Chondrocyte (in vitro differentiated cells): ENCODE results near the gene MS4A6A. TPM values are rescaled to one million over a fixed set of nuclear protein-coding genes. Genes with fewer than 3 reads are reported as not detected.
"Not testable (repeated sequence)": the region's sequence is repeated elsewhere in the genome, so short reads cannot be mapped to it uniquely, and the experiment has no call there.

ENCODE experiments used
- DNase-seq: peaks from one replicate; pipeline ENCODE4 v3.0.0; 2021; ENCODE audit warnings: mixed read lengths, low spot score
- H3K27ac Mint-ChIP-seq: one replicate; pipeline ENCODE4 v1.8.0; 2021; ENCODE audit warnings: mild to moderate bottlenecking, moderate library complexity, mixed read lengths; ENCODE audit not compliant: unreplicated experiment
- H3K27me3 Mint-ChIP-seq: 2 replicates; pipeline ENCODE4 v1.8.0; 2021; ENCODE audit warnings: low read depth, mixed read lengths
- H3K36me3 Mint-ChIP-seq: 2 replicates; pipeline ENCODE4 v1.8.0; 2021; ENCODE audit warnings: low read depth, mixed read lengths
- H3K4me1 Mint-ChIP-seq: 2 replicates; pipeline ENCODE4 v1.8.0; 2021; ENCODE audit warnings: low read depth, mild to moderate bottlenecking, mixed read lengths
- H3K4me3 Mint-ChIP-seq: one replicate; pipeline ENCODE4 v1.8.0; 2021; ENCODE audit warnings: mild to moderate bottlenecking, moderate library complexity, mixed read lengths; ENCODE audit not compliant: unreplicated experiment
- H3K9me3 Mint-ChIP-seq: 2 replicates; pipeline ENCODE4 v1.8.0; 2021; ENCODE audit warnings: low read depth, mixed read lengths
- total RNA-seq: library from RNA; stranded (reverse); gene quantifications from 3 replicates; pipeline ENCODE4 v1.2.1, GENCODE V29; 2021
- TF ChIP-seq, protein P1 (sequence below): fragments of 200-600 bp; sonication (generic); IDR thresholded peaks from 2 replicates; pipeline ENCODE4 v1.5.0; 2021; ENCODE audit warnings: antibody characterized with exemption, mild to moderate bottlenecking, moderate library complexity

The MS4A6A gene
- total RNA-seq, 1 donor from 2014 or later, result not detected

DNA sequence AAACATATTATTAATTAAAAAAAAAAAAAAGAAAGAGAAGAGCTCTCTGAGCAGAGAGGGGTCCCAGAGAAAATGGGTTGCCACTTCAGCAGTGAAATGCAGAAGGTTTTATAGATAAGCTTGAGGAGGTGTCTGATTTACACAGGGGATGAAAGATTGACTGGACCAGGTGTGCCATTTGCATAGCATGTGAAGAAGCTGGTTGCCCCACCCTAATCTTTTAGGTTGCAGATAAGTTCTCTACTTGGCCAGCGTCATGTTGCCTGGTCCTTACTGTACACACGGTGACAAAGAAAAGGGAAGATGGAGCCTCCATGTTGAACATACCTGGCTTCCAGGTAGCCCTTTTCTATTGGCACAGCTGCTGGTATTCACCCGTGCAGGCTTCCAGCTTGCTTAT, 53.0 kb downstream of the MS4A6A start:
- Mint-ChIP-seq H3K4me1 (no peaks in the 10 kb centered on the region), H3K36me3 (no peaks in the 10 kb centered on the region), H3K27ac (no peak overlapping the region), H3K27me3 (no peaks in the 10 kb centered on the region), H3K4me3 (no peak overlapping the region), H3K9me3 (no peaks in the 10 kb centered on the region)
- TF ChIP-seq, protein P1, sequence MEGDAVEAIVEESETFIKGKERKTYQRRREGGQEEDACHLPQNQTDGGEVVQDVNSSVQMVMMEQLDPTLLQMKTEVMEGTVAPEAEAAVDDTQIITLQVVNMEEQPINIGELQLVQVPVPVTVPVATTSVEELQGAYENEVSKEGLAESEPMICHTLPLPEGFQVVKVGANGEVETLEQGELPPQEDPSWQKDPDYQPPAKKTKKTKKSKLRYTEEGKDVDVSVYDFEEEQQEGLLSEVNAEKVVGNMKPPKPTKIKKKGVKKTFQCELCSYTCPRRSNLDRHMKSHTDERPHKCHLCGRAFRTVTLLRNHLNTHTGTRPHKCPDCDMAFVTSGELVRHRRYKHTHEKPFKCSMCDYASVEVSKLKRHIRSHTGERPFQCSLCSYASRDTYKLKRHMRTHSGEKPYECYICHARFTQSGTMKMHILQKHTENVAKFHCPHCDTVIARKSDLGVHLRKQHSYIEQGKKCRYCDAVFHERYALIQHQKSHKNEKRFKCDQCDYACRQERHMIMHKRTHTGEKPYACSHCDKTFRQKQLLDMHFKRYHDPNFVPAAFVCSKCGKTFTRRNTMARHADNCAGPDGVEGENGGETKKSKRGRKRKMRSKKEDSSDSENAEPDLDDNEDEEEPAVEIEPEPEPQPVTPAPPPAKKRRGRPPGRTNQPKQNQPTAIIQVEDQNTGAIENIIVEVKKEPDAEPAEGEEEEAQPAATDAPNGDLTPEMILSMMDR, result no peak
- DNase-seq, result no peak

DNA sequence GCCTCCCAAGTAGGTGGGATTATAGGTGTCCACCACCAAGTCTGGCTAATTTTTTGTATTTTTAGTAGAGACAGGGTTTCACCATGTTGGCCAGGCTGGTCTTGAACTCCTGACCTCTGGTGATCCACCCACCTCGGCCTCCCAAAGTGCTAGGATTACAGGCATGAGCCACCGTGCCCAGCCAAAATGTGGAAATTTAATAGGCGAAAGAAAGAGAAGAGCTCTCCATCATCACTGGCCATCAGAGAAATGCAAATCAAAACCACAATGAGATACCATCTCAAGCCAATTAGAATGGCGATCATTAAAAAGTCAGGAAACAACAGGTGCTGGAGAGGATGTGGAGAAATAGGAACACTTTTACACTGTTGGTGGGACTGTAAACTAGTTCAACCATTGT, 54.0 kb downstream of the MS4A6A start:
- H3K27me3 Mint-ChIP-seq, H3K4me3 Mint-ChIP-seq, H3K36me3 Mint-ChIP-seq, H3K27ac Mint-ChIP-seq, DNase-seq, H3K9me3 Mint-ChIP-seq, H3K4me1 Mint-ChIP-seq: not testable (repeated sequence)

DNA sequence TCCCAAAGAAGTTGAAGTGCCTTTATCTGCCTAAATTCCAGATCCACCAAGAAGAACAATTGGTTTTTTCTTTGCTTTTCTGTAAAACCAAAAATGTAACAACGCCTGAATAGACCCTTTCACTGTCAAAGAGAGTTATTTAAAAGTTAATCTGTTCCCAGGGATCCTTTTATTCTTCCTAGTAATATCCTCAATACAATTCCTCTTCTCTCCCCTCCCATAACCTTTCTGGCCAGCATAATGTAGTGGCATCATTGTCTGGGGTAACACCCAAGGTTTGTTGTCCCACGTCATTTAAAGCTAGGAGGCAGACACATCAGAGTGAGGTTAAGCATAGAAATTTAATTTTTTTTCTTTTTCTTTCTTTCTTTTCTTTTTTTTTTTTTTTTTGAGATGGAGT, 54.5 kb downstream of the MS4A6A start:
- Mint-ChIP-seq H3K27me3 (no peaks in the 10 kb centered on the region), H3K36me3 (no peaks in the 10 kb centered on the region), H3K9me3 (no peaks in the 10 kb centered on the region)

DNA sequence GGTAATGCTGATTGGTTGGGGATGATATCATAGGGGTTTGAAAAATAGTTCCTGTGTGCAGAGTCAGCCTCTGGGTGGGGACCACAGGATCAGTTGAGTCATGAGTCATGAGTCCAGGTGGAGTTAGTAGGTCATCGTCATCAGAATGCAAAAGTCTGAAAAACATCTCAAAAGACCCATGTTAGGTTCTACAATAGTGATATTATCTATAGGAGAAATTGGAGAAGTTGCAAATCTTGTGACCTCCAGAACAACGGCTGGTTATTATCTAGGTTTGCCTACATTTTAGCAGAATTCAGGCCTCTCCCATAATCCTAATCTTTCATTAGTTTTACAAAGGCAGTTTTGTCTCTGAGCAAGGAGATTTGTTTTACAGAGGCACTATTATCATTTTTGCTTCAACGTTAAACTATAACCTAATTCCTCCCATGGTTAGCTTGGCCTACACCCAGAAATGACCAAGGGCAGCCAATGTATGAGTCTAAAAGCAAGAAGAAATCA, 55.5 kb downstream of the MS4A6A start:
- no peak overlapping the region for H3K4me3 Mint-ChIP-seq
- H3K9me3 Mint-ChIP-seq, result no peaks in the 10 kb centered on the region
- no peak for DNase-seq
- H3K27me3 Mint-ChIP-seq, result no peaks in the 10 kb centered on the region
- no peak overlapping the region for H3K27ac Mint-ChIP-seq
- H3K36me3 Mint-ChIP-seq, result no peaks in the 10 kb centered on the region
- TF ChIP-seq, protein P1, result no peak
- H3K4me1 Mint-ChIP-seq, result no peaks in the 10 kb centered on the region

More for the DNA sequence above, 54.5 kb downstream of the MS4A6A start:
- Mint-ChIP-seq H3K4me3 (no peak overlapping the region), H3K27ac (no peak overlapping the region), H3K4me1 (no peaks in the 10 kb centered on the region)
- TF ChIP-seq, protein P1, result no peak
- DNase-seq, result no peak

DNA sequence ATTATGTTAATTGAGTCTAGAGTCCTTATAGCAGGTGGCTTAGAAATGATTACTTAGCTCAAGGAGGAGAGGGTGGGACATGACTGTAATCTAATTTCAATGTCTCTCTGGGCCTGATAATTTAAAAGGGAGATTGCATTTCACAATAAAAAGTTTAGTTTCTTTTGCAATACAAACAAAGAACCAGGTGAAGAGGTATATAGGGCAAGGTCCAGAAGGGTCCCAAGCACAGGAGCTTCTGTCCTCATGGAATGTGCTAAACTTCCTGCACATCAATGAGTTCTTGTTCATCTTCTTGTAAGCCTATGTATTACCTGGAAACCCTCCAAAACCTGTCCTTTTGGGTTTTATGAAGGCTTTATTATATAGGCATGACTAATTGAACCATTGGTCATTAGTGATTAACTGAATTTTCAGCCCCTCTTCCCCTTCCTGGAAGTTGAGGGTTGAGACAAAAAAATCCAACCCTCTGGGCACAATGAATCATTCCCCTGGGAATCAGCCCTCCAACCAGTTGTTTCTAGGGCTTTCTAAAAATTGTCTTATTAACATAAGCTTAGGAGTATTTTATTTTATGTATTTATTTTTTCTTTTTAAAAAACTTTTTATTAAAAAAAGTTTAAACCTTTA, 56.8 kb downstream of the MS4A6A start:
- Mint-ChIP-seq H3K4me3 (no peak overlapping the region), H3K27ac (no peak overlapping the region), H3K36me3 (no peaks in the 10 kb centered on the region), H3K27me3 (no peaks in the 10 kb centered on the region), H3K4me1 (no peaks in the 10 kb centered on the region), H3K9me3 (no peaks in the 10 kb centered on the region)
- no peak for DNase-seq
- TF ChIP-seq, protein P1, result no peak

DNA sequence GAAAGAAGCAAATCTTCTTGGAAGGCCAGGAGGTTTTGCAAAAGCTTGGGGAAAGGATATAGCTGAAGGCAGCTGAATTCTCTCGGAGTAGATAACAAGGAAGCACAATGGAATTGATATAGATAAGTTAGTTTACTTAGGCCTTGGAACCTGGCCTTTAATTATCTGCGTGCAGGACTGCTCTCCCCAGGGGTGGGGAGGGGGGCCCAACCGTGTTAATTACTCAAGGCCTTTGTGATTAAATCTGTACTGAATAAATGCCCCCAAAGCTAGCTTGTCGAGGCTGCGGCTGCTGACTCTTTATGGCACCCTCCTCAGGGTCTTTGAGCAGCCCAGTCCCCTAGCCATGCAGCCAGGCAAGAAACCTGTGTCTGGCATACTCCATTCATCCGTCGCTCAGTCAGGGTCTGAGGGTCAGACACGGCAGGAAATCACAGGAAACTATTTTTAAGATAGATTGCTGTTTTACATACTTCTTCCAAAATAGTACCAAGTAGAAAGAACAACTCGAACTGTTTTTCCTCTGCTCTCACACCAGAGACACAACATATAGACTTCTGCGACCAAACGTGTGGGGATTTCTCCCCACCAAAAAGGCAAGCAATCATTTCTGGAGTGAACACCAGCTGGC, 58.0 kb downstream of the MS4A6A start:
- Mint-ChIP-seq H3K27ac (no peak overlapping the region), H3K27me3 (peaks cover 2% of the 10 kb centered on the region), H3K9me3 (no peaks in the 10 kb centered on the region), H3K36me3 (no peaks in the 10 kb centered on the region), H3K4me3 (no peak overlapping the region), H3K4me1 (no peaks in the 10 kb centered on the region)
- no peak for DNase-seq
- TF ChIP-seq, protein P1, result no peak
